ENCODE measurements around the gene ANKRD55. TPM values are rescaled to one million over a fixed set of nuclear protein-coding genes. Genes with fewer than 3 reads are reported as not detected.
"Not testable (repeated sequence)": the region's sequence is repeated elsewhere in the genome, so short reads cannot be mapped to it uniquely, and the experiment has no call there.

ANKRD55 gene
- total RNA-seq, 2 experiments from 2014 or later, result not detected

DNA sequence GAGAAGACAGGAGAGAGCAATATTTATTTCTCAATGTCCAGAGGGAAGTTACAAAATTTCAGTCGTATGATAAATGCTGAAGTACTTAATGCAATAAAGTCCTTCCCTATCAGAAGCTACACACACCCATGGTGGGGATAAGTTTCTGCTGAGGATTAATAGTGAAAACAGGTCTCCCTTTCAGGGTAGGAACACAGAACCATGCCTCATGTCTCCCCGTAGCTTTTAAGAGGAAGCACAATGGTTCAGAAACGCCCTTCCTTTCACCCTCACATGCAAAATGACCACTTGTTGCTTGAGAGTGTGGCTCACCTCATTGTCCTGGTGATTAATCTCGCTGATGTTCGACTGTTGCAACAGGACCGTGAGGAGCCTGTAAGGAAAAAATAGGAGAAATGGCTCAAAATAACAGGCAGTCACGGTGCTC is 73.6 kb downstream of the ANKRD55 start:
- intact Hi-C loops (cut with micrococcal nuclease; ENCODE audit: unreplicated experiment), result no loop called here
- DNase-seq (ENCODE audit: low spot score), result no peak
- Histone ChIP-seq H3K4me2 (ENCODE audit: low read length) (no peak overlapping the region), H4K20me1 (ENCODE audit: insufficient read depth, low read length) (no peaks in the 10 kb centered on the region), H3K4me1 (ENCODE audit: insufficient read depth, low read length, poor library complexity, severe bottlenecking) (no peaks in the 10 kb centered on the region), H3K27ac (ENCODE audit: low read depth, low read length, poor library complexity, severe bottlenecking) (no peak overlapping the region), H3K4me3 (ENCODE audit: low read depth, low read length, poor library complexity, severe bottlenecking) (no peak overlapping the region), H2AFZ (ENCODE audit: low read length) (no peak overlapping the region), H3K36me3 (ENCODE audit: insufficient read depth, low read length) (no peaks in the 10 kb centered on the region), H3K79me2 (ENCODE audit: insufficient read depth, low read depth, low read length) (no peaks in the 10 kb centered on the region), H3K9me2 (ENCODE audit: insufficient read depth, low read length) (no peaks in the 10 kb centered on the region), H3K9me3 (ENCODE audit: low read length) (no peaks in the 10 kb centered on the region)
- POLR2A ChIA-PET, result interaction anchor here (0.5 kb wide), 1 partner anchor 10 kb away, joined by 3 read pairs; no protein-coding TSS in a partner anchor
- no TSS peak for BruUV-seq (replicated peaks)
- TF ChIP-seq, protein P1, sequence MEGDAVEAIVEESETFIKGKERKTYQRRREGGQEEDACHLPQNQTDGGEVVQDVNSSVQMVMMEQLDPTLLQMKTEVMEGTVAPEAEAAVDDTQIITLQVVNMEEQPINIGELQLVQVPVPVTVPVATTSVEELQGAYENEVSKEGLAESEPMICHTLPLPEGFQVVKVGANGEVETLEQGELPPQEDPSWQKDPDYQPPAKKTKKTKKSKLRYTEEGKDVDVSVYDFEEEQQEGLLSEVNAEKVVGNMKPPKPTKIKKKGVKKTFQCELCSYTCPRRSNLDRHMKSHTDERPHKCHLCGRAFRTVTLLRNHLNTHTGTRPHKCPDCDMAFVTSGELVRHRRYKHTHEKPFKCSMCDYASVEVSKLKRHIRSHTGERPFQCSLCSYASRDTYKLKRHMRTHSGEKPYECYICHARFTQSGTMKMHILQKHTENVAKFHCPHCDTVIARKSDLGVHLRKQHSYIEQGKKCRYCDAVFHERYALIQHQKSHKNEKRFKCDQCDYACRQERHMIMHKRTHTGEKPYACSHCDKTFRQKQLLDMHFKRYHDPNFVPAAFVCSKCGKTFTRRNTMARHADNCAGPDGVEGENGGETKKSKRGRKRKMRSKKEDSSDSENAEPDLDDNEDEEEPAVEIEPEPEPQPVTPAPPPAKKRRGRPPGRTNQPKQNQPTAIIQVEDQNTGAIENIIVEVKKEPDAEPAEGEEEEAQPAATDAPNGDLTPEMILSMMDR (conservative IDR thresholded peaks at IDR 0.05; ENCODE audit: low read length), result no peak
- TF ChIP-seq EZH2phosphoT487 (IDR thresholded peaks at IDR 0.05; ENCODE audit: borderline replicate concordance, low read depth, low read length), result no peak
- CTCF ChIA-PET (ENCODE audit: unreplicated experiment), result no interaction called here

DNA sequence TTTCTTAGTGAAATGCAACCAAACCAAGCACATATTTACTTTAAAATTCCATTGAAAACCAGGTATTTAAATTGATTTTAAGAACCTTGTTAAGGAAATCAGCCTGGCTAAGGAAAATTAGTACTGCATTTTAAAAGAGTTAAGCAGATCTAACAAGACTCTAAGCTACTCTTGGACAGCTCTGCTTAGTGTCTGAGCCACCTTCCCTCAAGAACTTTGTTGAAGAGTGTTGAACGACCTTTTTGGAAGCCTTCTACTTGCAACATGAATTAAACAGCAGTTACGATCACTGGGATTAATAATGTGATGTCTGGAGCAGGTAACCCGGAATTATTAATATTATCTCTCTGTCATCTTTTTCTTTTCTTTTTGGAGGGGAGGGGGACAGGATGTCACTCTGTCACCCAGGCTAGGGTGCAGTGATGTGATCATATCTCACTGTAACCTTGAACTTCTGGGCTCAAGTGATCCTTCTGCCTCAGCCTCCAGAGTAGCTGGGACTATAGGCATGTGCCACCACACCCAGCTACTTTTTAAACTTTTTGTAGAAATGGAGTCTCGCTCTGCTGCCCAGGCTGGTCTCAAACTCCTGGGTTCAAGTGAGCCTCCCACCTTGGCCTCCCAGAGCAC is 74.7 kb downstream of the ANKRD55 start:
- H3K4me2 ChIP-seq (ENCODE audit: low read length), result no peak overlapping the region
- no peaks in the 10 kb centered on the region for H3K9me2 ChIP-seq (ENCODE audit: insufficient read depth, low read length)
- CTCF ChIA-PET (ENCODE audit: unreplicated experiment), result no interaction called here
- H3K27ac ChIP-seq (ENCODE audit: low read depth, low read length, poor library complexity, severe bottlenecking), result no peak overlapping the region
- no TSS peak for BruUV-seq (replicated peaks)
- TF ChIP-seq EZH2phosphoT487 (IDR thresholded peaks at IDR 0.05; ENCODE audit: borderline replicate concordance, low read depth, low read length), result no peak
- TF ChIP-seq, protein P1 (conservative IDR thresholded peaks at IDR 0.05; ENCODE audit: low read length), result no peak
- POLR2A ChIA-PET, result no interaction called here
- DNase-seq (ENCODE audit: low spot score), result no peak
- H3K36me3 ChIP-seq (ENCODE audit: insufficient read depth, low read length), result no peaks in the 10 kb centered on the region
- H3K4me3 ChIP-seq (ENCODE audit: low read depth, low read length, poor library complexity, severe bottlenecking), result no peak overlapping the region
- H3K9me3 ChIP-seq (ENCODE audit: low read length), result no peaks in the 10 kb centered on the region
- no peak overlapping the region for H2AFZ ChIP-seq (ENCODE audit: low read length)
- intact Hi-C loops (cut with micrococcal nuclease; ENCODE audit: unreplicated experiment), result no loop called here
- no peaks in the 10 kb centered on the region for H3K4me1 ChIP-seq (ENCODE audit: insufficient read depth, low read length, poor library complexity, severe bottlenecking)
- no peaks in the 10 kb centered on the region for H3K79me2 ChIP-seq (ENCODE audit: insufficient read depth, low read depth, low read length)
- no peaks in the 10 kb centered on the region for H4K20me1 ChIP-seq (ENCODE audit: insufficient read depth, low read length)

DNA sequence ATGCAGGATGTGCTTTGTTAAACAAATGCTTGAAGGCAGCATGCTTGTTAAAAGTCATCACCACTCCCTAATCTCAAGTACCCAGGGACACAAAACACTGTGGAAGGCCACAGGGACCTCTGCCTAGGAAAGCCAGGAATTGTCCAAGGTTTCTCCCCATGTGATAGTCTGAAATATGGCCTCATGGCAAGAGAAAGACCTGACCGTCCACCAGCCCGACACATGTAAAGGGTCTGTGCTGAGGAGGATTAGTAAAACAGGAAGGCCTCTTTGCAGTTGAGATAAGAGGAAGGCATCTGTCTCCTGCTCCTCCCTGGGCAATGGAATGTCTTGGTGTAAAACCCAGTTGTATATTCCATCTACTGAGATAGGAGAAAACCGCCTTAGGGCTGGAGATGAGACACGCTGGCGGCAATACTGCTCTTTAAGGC is 75.9 kb downstream of the ANKRD55 start:
- intact Hi-C loops (cut with micrococcal nuclease; ENCODE audit: unreplicated experiment); POLR2A ChIA-PET; H3K4me3 ChIP-seq (ENCODE audit: low read depth, low read length, poor library complexity, severe bottlenecking); H3K4me2 ChIP-seq (ENCODE audit: low read length); DNase-seq (ENCODE audit: low spot score); H3K4me1 ChIP-seq (ENCODE audit: insufficient read depth, low read length, poor library complexity, severe bottlenecking); BruUV-seq (replicated peaks); H3K79me2 ChIP-seq (ENCODE audit: insufficient read depth, low read depth, low read length); H3K27ac ChIP-seq (ENCODE audit: low read depth, low read length, poor library complexity, severe bottlenecking); H3K9me3 ChIP-seq (ENCODE audit: low read length); H3K9me2 ChIP-seq (ENCODE audit: insufficient read depth, low read length); H2AFZ ChIP-seq (ENCODE audit: low read length); CTCF ChIA-PET (ENCODE audit: unreplicated experiment); H4K20me1 ChIP-seq (ENCODE audit: insufficient read depth, low read length); H3K36me3 ChIP-seq (ENCODE audit: insufficient read depth, low read length): not testable (repeated sequence)

DNA sequence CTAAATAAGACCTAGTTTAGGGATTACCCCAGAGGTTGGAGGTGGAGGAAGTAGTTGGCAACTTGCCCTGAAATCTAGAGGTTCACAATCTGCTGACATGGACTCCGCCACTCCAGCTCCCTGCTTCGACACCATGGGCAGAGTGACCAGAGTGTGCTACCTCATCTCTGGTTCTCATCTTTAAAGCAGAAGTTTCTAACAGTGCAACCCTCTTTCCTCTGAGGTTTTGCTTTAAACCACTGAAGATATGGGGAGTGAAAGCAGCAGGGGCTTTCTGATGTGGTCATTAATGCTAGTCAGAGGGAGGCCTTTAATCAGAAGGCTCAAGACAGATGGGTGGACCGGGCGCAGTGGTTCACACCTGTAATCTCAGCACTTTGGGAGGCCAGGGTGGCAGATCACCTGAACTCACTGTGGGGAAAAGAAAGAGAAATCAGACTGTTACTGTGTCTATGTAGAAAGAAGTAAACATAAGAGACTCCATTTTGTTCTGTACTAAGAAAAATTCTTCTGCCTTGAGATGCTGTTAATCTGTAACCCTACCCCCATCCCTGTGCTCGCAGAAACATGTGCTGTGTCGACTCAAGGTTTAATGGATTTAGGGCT is 76.4 kb downstream of the ANKRD55 start:
- DNase-seq (ENCODE audit: low spot score); BruUV-seq (replicated peaks); H3K4me1 ChIP-seq (ENCODE audit: insufficient read depth, low read length, poor library complexity, severe bottlenecking); H3K4me3 ChIP-seq (ENCODE audit: low read depth, low read length, poor library complexity, severe bottlenecking); H3K9me2 ChIP-seq (ENCODE audit: insufficient read depth, low read length); H4K20me1 ChIP-seq (ENCODE audit: insufficient read depth, low read length); POLR2A ChIA-PET; intact Hi-C loops (cut with micrococcal nuclease; ENCODE audit: unreplicated experiment); CTCF ChIA-PET (ENCODE audit: unreplicated experiment); H3K27ac ChIP-seq (ENCODE audit: low read depth, low read length, poor library complexity, severe bottlenecking); H3K79me2 ChIP-seq (ENCODE audit: insufficient read depth, low read depth, low read length); H3K9me3 ChIP-seq (ENCODE audit: low read length); H2AFZ ChIP-seq (ENCODE audit: low read length); H3K4me2 ChIP-seq (ENCODE audit: low read length); H3K36me3 ChIP-seq (ENCODE audit: insufficient read depth, low read length): not testable (repeated sequence)
